H9 (cell line): Measurements from ENCODE around the gene SHC1. TPM values are rescaled to one million over a fixed set of nuclear protein-coding genes. Genes with fewer than 3 reads are reported as not detected.

Source experiments
- DNase-seq: peaks from one replicate; pipeline ENCODE4 v3.0.0-alpha.2; 2017
- H2AFZ ChIP-seq: one replicate; pipeline ENCODE4 v1.6.1; 2013; ENCODE audit warnings: mild to moderate bottlenecking, low read length, control low read depth, moderate library complexity
- H2AK5ac ChIP-seq: 2 replicates; pipeline ENCODE4 v1.6.1; 2013; ENCODE audit warnings: low read length, control low read depth, mixed read lengths; ENCODE audit not compliant: insufficient read length
- H2BK120ac ChIP-seq: one replicate; pipeline ENCODE4 v1.6.1; 2013; ENCODE audit warnings: low read depth, mild to moderate bottlenecking, low read length, control low read depth, inconsistent platforms; ENCODE audit not compliant: poor library complexity, severe bottlenecking
- H2BK12ac ChIP-seq: 2 replicates; pipeline ENCODE4 v1.6.1; 2013; ENCODE audit warnings: low read length, control low read depth, mixed read lengths, low read depth; ENCODE audit not compliant: insufficient read length
- H2BK15ac ChIP-seq: 2 replicates; pipeline ENCODE4 v1.6.1; 2013; ENCODE audit warnings: low read depth, low read length, control low read depth
- H2BK20ac ChIP-seq: one replicate; pipeline ENCODE4 v1.6.1; 2013; ENCODE audit warnings: low read depth, mild to moderate bottlenecking, low read length, control low read depth, inconsistent platforms; ENCODE audit not compliant: poor library complexity, severe bottlenecking
- H2BK5ac ChIP-seq: 2 replicates; pipeline ENCODE4 v1.6.1; 2013; ENCODE audit warnings: low read length, control low read depth, mixed read lengths; ENCODE audit not compliant: insufficient read length
- H3K14ac ChIP-seq: 2 replicates; pipeline ENCODE4 v1.6.1; 2013; ENCODE audit warnings: low read length, control low read depth; ENCODE audit not compliant: insufficient read depth
- H3K18ac ChIP-seq: 2 replicates; pipeline ENCODE4 v1.6.1; 2013; ENCODE audit warnings: low read depth, mild to moderate bottlenecking, mixed read lengths, low read length, control low read depth; ENCODE audit not compliant: insufficient read length
- H3K23ac ChIP-seq: 2 replicates; pipeline ENCODE4 v1.6.1; 2013; ENCODE audit warnings: low read length, control low read depth, mixed read lengths, low read depth; ENCODE audit not compliant: insufficient read length
- H3K23me2 ChIP-seq: 2 replicates; pipeline ENCODE4 v1.6.1; 2013; ENCODE audit warnings: low read depth, mild to moderate bottlenecking, mixed read lengths, low read length, control low read depth; ENCODE audit not compliant: insufficient read length, poor library complexity, severe bottlenecking
- H3K27ac ChIP-seq: 2 replicates; pipeline ENCODE4 v1.5.1; 2013; ENCODE audit warnings: low read length, control low read depth, mixed read lengths, low read depth; ENCODE audit not compliant: insufficient read length
- H3K27me3 ChIP-seq: 2 replicates; pipeline ENCODE4 v1.6.1; 2013; ENCODE audit warnings: low read length, control low read depth, inconsistent platforms; ENCODE audit not compliant: insufficient read depth
- H3K4ac ChIP-seq: 2 replicates; pipeline ENCODE4 v1.6.1; 2013; ENCODE audit warnings: low read depth, mild to moderate bottlenecking, control low read depth, inconsistent platforms, low read length, moderate library complexity
- H3K4me1 ChIP-seq: 2 replicates; pipeline ENCODE4 v1.6.1; 2013; ENCODE audit warnings: low read length, control low read depth, inconsistent platforms; ENCODE audit not compliant: insufficient read depth
- H3K4me2 ChIP-seq: 2 replicates; pipeline ENCODE4 v1.6.1; 2013; ENCODE audit warnings: low read length, control low read depth, mixed read lengths; ENCODE audit not compliant: insufficient read length, insufficient read depth
- H3K56ac ChIP-seq: 2 replicates; pipeline ENCODE4 v1.6.1; 2013; ENCODE audit warnings: low read depth, mild to moderate bottlenecking, mixed read lengths, low read length, control low read depth; ENCODE audit not compliant: insufficient read length
- H3K79me1 ChIP-seq: 2 replicates; pipeline ENCODE4 v1.6.1; 2013; ENCODE audit warnings: low read depth, mild to moderate bottlenecking, moderate library complexity, low read length, control low read depth, inconsistent platforms; ENCODE audit not compliant: insufficient read depth, poor library complexity, severe bottlenecking
- H3K79me2 ChIP-seq: 2 replicates; pipeline ENCODE4 v1.6.1; 2013; ENCODE audit warnings: low read length, control low read depth, inconsistent platforms; ENCODE audit not compliant: insufficient read depth
- H3K9ac ChIP-seq: 2 replicates; pipeline ENCODE4 v1.6.1; 2013; ENCODE audit warnings: low read length, control low read depth, mixed read lengths; ENCODE audit not compliant: insufficient read length; ENCODE audit errors: extremely low read depth
- H3K9me3 ChIP-seq: one replicate; pipeline ENCODE4 v1.6.1; 2013; ENCODE audit warnings: low read depth, low read length, inconsistent platforms; ENCODE audit not compliant: control insufficient read depth
- H3T11ph ChIP-seq: one replicate; pipeline ENCODE4 v1.6.1; 2013; ENCODE audit warnings: mild to moderate bottlenecking, low read length, control low read depth, inconsistent platforms
- H4K20me1 ChIP-seq: one replicate; pipeline ENCODE4 v1.6.1; 2013; ENCODE audit not compliant: control insufficient read depth, insufficient read length, insufficient read depth
- H4K5ac ChIP-seq: 2 replicates; pipeline ENCODE4 v1.6.1; 2013; ENCODE audit warnings: low read depth, mild to moderate bottlenecking, mixed read lengths, low read length, control low read depth; ENCODE audit not compliant: insufficient read length
- H4K8ac ChIP-seq: replicated peaks from 2 replicates; pipeline ENCODE4 v1.6.1; 2013; ENCODE audit warnings: low read length, control low read depth, mixed read lengths, low read depth; ENCODE audit not compliant: insufficient read length
- H4K91ac ChIP-seq: 2 replicates; pipeline ENCODE4 v1.6.1; 2013; ENCODE audit warnings: low read depth, mild to moderate bottlenecking, moderate library complexity, mixed read lengths, low read length, control low read depth; ENCODE audit not compliant: insufficient read length
- H3K27ac Mint-ChIP-seq, 3 experiments: 2 replicates in 2 of 3; 3 replicates in 1 of 3; pipeline ENCODE4 v1.8.0; 2020 to 2021; ENCODE audit warnings: mixed read lengths in 3 of 3, mild to moderate bottlenecking in 1 of 3, moderate library complexity in 1 of 3
- H3K27me3 Mint-ChIP-seq: 2 replicates; pipeline ENCODE4 v1.8.0; 2021; ENCODE audit warnings: low read depth, mild to moderate bottlenecking, moderate library complexity, mixed read lengths
- H3K36me3 Mint-ChIP-seq, 3 experiments: 2 replicates in 2 of 3; 3 replicates in 1 of 3; pipeline ENCODE4 v1.8.0; 2020 to 2021; ENCODE audit warnings: low read depth in 3 of 3, mixed read lengths in 3 of 3; ENCODE audit not compliant: insufficient read depth in 1 of 3
- H3K4me1 Mint-ChIP-seq, 2 experiments: 2 replicates each; pipeline ENCODE4 v1.8.0; 2020; ENCODE audit warnings: mixed read lengths in 2 of 2
- H3K4me3 Mint-ChIP-seq, 2 experiments: 2 replicates in 1 of 2; 3 replicates in 1 of 2; pipeline ENCODE4 v1.8.0; 2020 to 2021; ENCODE audit warnings: mild to moderate bottlenecking in 2 of 2, mixed read lengths in 2 of 2, moderate library complexity in 1 of 2
- H3K9me3 Mint-ChIP-seq, 2 experiments: 2 replicates in 1 of 2; 3 replicates in 1 of 2; pipeline ENCODE4 v1.8.0; 2020; ENCODE audit warnings: mild to moderate bottlenecking in 2 of 2, mixed read lengths in 2 of 2, moderate library complexity in 1 of 2
- CTCF ChIP-seq: fragments of 200-600 bp; sonication (generic); conservative IDR thresholded peaks from 3 replicates; pipeline ENCODE4 v1.8.0; 2021; ENCODE audit warnings: antibody characterized with exemption, mild to moderate bottlenecking
- WGBS: extraction: QIAGEN DNeasy Blood & Tissue Kit; methylation state at CpG from one replicate; pipeline ENCODE4 v1.1.7; 2013; ENCODE audit warnings: missing lambda C conversion rate, low lambda C conversion rate, mixed read lengths; ENCODE audit not compliant: insufficient read length; ENCODE audit errors: extremely low coverage; 5-methylcytosine and 5-hydroxymethylcytosine counted together
- total RNA-seq: library from RNA; stranded (reverse); gene quantifications from 2 replicates; pipeline ENCODE4 v1.2.1, GENCODE V29; 2021

SHC1 gene
- total RNA-seq, 1 experiment from 2014 or later = 168 TPM

DNA sequence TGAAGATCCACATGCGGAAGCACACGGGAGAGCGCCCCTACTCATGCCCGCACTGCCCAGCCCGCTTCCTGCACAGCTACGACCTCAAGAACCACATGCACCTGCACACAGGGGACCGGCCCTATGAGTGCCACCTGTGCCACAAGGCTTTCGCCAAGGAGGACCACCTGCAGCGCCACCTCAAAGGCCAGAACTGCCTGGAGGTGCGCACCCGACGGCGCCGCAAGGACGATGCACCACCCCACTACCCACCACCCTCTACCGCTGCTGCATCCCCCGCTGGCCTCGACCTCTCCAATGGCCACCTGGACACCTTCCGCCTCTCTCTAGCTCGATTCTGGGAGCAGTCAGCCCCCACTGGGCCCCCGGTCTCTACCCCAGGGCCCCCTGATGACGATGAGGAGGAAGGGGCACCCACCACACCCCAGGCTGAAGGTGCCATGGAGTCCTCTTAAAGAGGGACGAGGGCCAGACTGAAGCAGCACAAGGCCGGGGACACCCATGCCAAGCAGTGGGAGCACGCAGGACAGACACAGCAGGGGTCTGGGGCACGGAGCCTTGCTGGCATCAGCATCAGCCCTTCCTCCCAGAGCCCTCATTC lies 45.8 kb upstream of the SHC1 start:
- Mint-ChIP-seq H3K4me3 (peak overlapping the region in 1 of 2 experiments; percentile 67; a peak in 3 of 5 replicates), H3K27ac (peak overlapping the region in 2 of 3 experiments; percentile 66 to 95; a peak in 3 of 7 replicates), H3K27me3 (no peaks in the 10 kb centered on the region; the same call in none of the 2 replicates), H3K9me3 (no peaks in the 10 kb centered on the region; a peak in 1 of 5 replicates), H3K36me3 (peaks cover 8 to 39% (median 23%) of the 10 kb centered on the region in 3 experiments; a peak in 6 of 7 replicates), H3K4me1 (peaks cover 35 to 57% of the 10 kb centered on the region in 2 experiments)
- H2BK120ac ChIP-seq = no peak overlapping the region
- H4K8ac ChIP-seq = no peak overlapping the region
- H3T11ph ChIP-seq = no peak overlapping the region
- H3K4me2 ChIP-seq = peak overlapping the region; percentile 4
- H2BK20ac ChIP-seq = no peak overlapping the region
- H4K5ac ChIP-seq = no peak overlapping the region
- no peak overlapping the region for H3K9ac ChIP-seq
- no peaks in the 10 kb centered on the region for H4K20me1 ChIP-seq
- no peaks in the 10 kb centered on the region for H3K9me3 ChIP-seq
- H3K4me1 ChIP-seq = peaks cover 3% of the 10 kb centered on the region; the same call in 1 of the 2 replicates
- no peak overlapping the region for H2BK15ac ChIP-seq
- H2BK12ac ChIP-seq = no peak overlapping the region
- H3K18ac ChIP-seq = no peak overlapping the region
- H3K23ac ChIP-seq = no peak overlapping the region
- WGBS = no CpG with 5 or more reads among the region's 26 CpGs
- H3K56ac ChIP-seq = no peak overlapping the region
- no peak for DNase-seq
- no peaks in the 10 kb centered on the region; the same call in 1 of the 2 replicates for H3K79me2 ChIP-seq
- H3K79me1 ChIP-seq = no peaks in the 10 kb centered on the region
- no peak overlapping the region for H2AK5ac ChIP-seq
- no peak overlapping the region for H3K14ac ChIP-seq
- H3K23me2 ChIP-seq = no peaks in the 10 kb centered on the region
- H2AFZ ChIP-seq = no peak overlapping the region
- no peak overlapping the region for H3K27ac ChIP-seq
- H3K27me3 ChIP-seq = no peaks in the 10 kb centered on the region
- TF ChIP-seq CTCF = no peak
- H4K91ac ChIP-seq = no peak overlapping the region
- H3K4ac ChIP-seq = no peak overlapping the region
- H2BK5ac ChIP-seq = no peak overlapping the region
